Glutamatergic neuron (in vitro differentiated cells): Measurements from ENCODE around the gene DSCAML1. TPM values are rescaled to one million over a fixed set of nuclear protein-coding genes. Genes with fewer than 3 reads are reported as not detected.

Experiments
- DNase-seq: peaks from one replicate; pipeline ENCODE4 v3.0.0; 2022
- H3K27ac Mint-ChIP-seq: one replicate; pipeline ENCODE4 v1.8.0; 2020; ENCODE audit warnings: mild to moderate bottlenecking, mixed read lengths, inconsistent platforms; ENCODE audit not compliant: unreplicated experiment
- H3K27me3 Mint-ChIP-seq: one replicate; pipeline ENCODE4 v1.8.0; 2020; ENCODE audit warnings: mild to moderate bottlenecking, moderate library complexity, mixed read lengths, inconsistent platforms; ENCODE audit not compliant: unreplicated experiment
- H3K36me3 Mint-ChIP-seq: one replicate; pipeline ENCODE4 v1.8.0; 2020; ENCODE audit warnings: mild to moderate bottlenecking, mixed read lengths, inconsistent platforms; ENCODE audit not compliant: unreplicated experiment
- H3K4me1 Mint-ChIP-seq: one replicate; pipeline ENCODE4 v1.8.0; 2020; ENCODE audit warnings: mild to moderate bottlenecking, low read depth, mixed read lengths, inconsistent platforms; ENCODE audit not compliant: unreplicated experiment
- H3K4me3 Mint-ChIP-seq: one replicate; pipeline ENCODE4 v1.8.0; 2020; ENCODE audit warnings: mild to moderate bottlenecking, mixed read lengths, inconsistent platforms; ENCODE audit not compliant: unreplicated experiment
- H3K9me3 Mint-ChIP-seq: one replicate; pipeline ENCODE4 v1.8.0; 2020; ENCODE audit warnings: mild to moderate bottlenecking, moderate library complexity, mixed read lengths, inconsistent platforms; ENCODE audit not compliant: unreplicated experiment
- CTCF ChIP-seq: fragments of 200-600 bp; sonication (generic); IDR thresholded peaks from one replicate; pipeline ENCODE4 v1.5.0; 2021; ENCODE audit not compliant: partially characterized antibody, unreplicated experiment
- total RNA-seq: library from RNA; stranded (reverse); fragmentation: NEBNext Ultra II Directional; extraction: Animal tissue kit (Norgen Biotek cat#: 25700); gene quantifications from one replicate; pipeline ENCODE4 v1.2.1, GENCODE V29; 2021; ENCODE audit not compliant: unreplicated experiment

DSCAML1 gene
- total RNA-seq, 1 donor from 2014 or later: 0.07 TPM

DNA sequence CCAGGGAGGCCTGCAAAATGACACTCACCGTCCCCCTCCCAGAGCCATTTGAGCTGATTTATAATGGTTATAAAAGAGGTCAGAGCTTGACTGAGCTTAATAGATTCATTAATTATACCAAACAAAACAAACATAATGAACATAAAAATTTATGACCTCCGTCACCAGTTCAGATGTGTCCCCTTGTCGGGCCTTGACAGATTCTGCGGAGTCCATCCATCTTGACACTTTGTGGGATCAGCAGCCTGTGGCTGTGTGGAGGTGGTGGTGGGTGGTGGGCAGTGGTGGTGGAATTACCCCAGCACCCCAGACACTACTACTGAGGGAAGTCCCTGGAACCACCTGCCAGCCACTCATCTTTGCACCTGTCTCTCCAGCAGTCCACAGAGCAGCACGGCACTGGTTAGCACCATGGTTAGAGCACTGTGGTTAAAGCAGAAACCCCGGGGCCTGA is 83.5 kb downstream of the DSCAML1 start:
- Mint-ChIP-seq H3K27ac (no peak overlapping the region), H3K27me3 (peaks cover 3% of the 10 kb centered on the region)

GRCh38 chr11:117712530-117712929 is 84.5 kb downstream of the DSCAML1 start:
- no peak for TF ChIP-seq CTCF
- peaks cover 1% of the 10 kb centered on the region for H3K4me1 Mint-ChIP-seq
- peaks cover 3% of the 10 kb centered on the region for H3K9me3 Mint-ChIP-seq
- DNase-seq: no peak
- no peaks in the 10 kb centered on the region for H3K36me3 Mint-ChIP-seq
- peaks cover 6% of the 10 kb centered on the region for H3K27me3 Mint-ChIP-seq
- no peak overlapping the region for H3K27ac Mint-ChIP-seq
- H3K4me3 Mint-ChIP-seq: no peak overlapping the region

More for the DNA sequence above, 83.5 kb downstream of the DSCAML1 start:
- Mint-ChIP-seq H3K4me1 (peaks cover 5% of the 10 kb centered on the region), H3K4me3 (no peak overlapping the region), H3K9me3 (peaks cover 3% of the 10 kb centered on the region), H3K36me3 (no peaks in the 10 kb centered on the region)
- no peak for DNase-seq
- TF ChIP-seq CTCF: no peak

- DNase-seq: no peak
- Mint-ChIP-seq H3K27me3 (peaks cover 4% of the 10 kb centered on the region), H3K27ac (no peak overlapping the region), H3K4me1 (peaks cover 1% of the 10 kb centered on the region), H3K4me3 (no peak overlapping the region), H3K36me3 (no peaks in the 10 kb centered on the region), H3K9me3 (peaks cover 3% of the 10 kb centered on the region)
- TF ChIP-seq CTCF: no peak
Observed at GRCh38 chr11:117711331-117711730, 85.7 kb downstream of the DSCAML1 start.

- no peak for DNase-seq
- Mint-ChIP-seq H3K9me3 (peaks cover 3% of the 10 kb centered on the region), H3K36me3 (no peaks in the 10 kb centered on the region), H3K4me1 (peaks cover 1% of the 10 kb centered on the region), H3K4me3 (no peak overlapping the region), H3K27ac (no peak overlapping the region), H3K27me3 (peaks cover 4% of the 10 kb centered on the region)
- no peak for TF ChIP-seq CTCF
Observed at GRCh38 chr11:117710211-117710610, 86.8 kb downstream of the DSCAML1 start.

DNA sequence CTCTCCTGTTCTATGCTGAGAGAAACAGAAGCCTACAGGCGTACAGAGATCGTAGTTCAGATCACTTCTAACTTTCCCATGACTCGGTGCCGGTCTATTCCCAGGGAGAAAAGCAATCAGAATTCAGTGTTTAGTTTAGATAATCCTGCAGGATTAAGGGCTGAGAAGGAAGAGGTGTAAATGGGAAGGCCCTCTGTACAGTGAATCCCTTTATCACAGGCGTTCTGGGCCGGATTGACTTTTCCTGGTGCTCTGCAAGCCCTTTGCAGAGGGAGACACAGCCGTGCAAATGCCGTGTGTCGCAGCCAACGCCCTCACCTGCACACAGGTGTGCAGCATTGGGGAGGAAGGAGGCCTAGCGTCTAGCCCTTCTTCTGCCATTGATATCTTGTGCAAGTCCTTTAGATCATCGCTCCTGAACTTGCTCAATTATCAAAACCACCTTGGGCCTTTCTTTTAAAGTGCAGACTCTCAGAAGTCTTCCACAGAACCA is 90.6 kb downstream of the DSCAML1 start:
- H3K4me3 Mint-ChIP-seq: no peak overlapping the region
- peaks cover 24% of the 10 kb centered on the region for H3K4me1 Mint-ChIP-seq
- H3K9me3 Mint-ChIP-seq: peaks cover 6% of the 10 kb centered on the region
- no peak for DNase-seq
- H3K27ac Mint-ChIP-seq: no peak overlapping the region
- peaks cover 5% of the 10 kb centered on the region for H3K27me3 Mint-ChIP-seq
- no peaks in the 10 kb centered on the region for H3K36me3 Mint-ChIP-seq
- TF ChIP-seq CTCF: no peak
